Endothelial cell of umbilical vein (primary cell): ENCODE data around the gene RGPD4. TPM values are rescaled to one million over a fixed set of nuclear protein-coding genes. Genes with fewer than 3 reads are reported as not detected.

Source experiments
- BruUV-seq: library from RNA; stranded (reverse); fragments of 400-500 nt; replicated peaks from 2 replicates; lab custom pipeline; 2021; lab: Mats Ljungman, UMichigan
- CTCF ChIA-PET: fragments of 300-600, 350-600 bp; sonication (Branson Sonifier 250); formaldehyde crosslinking; loops from one replicate; lab custom pipeline; 2021; ENCODE audit warnings: antibody characterized with exemption, inconsistent platforms; lab: Charles Lee
- POLR2A ChIA-PET: fragments of 300-600, 350-600 bp; sonication (Branson Sonifier 250); formaldehyde crosslinking; loops from one replicate; lab custom pipeline; 2021; ENCODE audit warnings: antibody characterized with exemption, inconsistent platforms; lab: Charles Lee
- DNase-seq: peaks from one replicate; pipeline ENCODE4 v3.0.0-alpha.2; 2011; ENCODE audit warnings: low read depth, low spot score
- FAIRE-seq: peaks from 2 replicates; lab custom pipeline; 2011; peaks lifted over from hg19 to GRCh38; lab: Jason Lieb, UNC
- H2AFZ ChIP-seq: 2 replicates; pipeline ENCODE4 v1.6.0; 2012; ENCODE audit warnings: low read depth, low read length, control low read depth, inconsistent platforms
- H3K27ac ChIP-seq: 2 replicates; pipeline ENCODE4 v1.5.1; 2011; ENCODE audit warnings: low read depth, mild to moderate bottlenecking, control low read depth, low read length, moderate library complexity; ENCODE audit not compliant: insufficient read depth
- H3K27me3 ChIP-seq, 2 experiments: 2 replicates each; pipeline versions ENCODE4 v1.6.0 to v1.6.1; 2011; ENCODE audit warnings: low read length in 2 of 2, mixed read lengths in 1 of 2; ENCODE audit not compliant: control insufficient read depth in 2 of 2, insufficient read depth in 2 of 2
- H3K36me3 ChIP-seq, 2 experiments: 2 replicates in 1 of 2; 3 replicates in 1 of 2; pipeline ENCODE4 v1.5.1; 2011; ENCODE audit warnings: low read length in 2 of 2, mild to moderate bottlenecking in 1 of 2, moderate library complexity in 1 of 2; ENCODE audit not compliant: control insufficient read depth in 2 of 2, insufficient read depth in 2 of 2; ENCODE audit errors: extremely low read depth in 1 of 2
- H3K4me1 ChIP-seq: 3 replicates; pipeline ENCODE4 v1.5.1; 2011; ENCODE audit warnings: mild to moderate bottlenecking, low read length; ENCODE audit not compliant: control insufficient read depth, insufficient read depth; ENCODE audit errors: extremely low read depth
- H3K4me2 ChIP-seq: 2 replicates; pipeline ENCODE4 v1.6.1; 2011; ENCODE audit warnings: low read length, control low read depth, mixed read lengths; ENCODE audit not compliant: insufficient read depth
- H3K4me3 ChIP-seq, 3 experiments: fragments of 200-600 bp in 1 of 3; sonication (generic), shearing (Covaris generic) in 1 of 3; replicated peaks in 1 of 3; 2 replicates each; pipeline ENCODE4 v1.5.1; 2011 to 2016; ENCODE audit warnings: control low read depth in 3 of 3, low read length in 3 of 3, mild to moderate bottlenecking in 2 of 3, inconsistent platforms in 1 of 3, low read depth in 1 of 3, moderate library complexity in 1 of 3; ENCODE audit not compliant: insufficient read depth in 1 of 3
- H3K79me2 ChIP-seq: 2 replicates; pipeline ENCODE4 v1.6.0; 2012; ENCODE audit warnings: low read length, inconsistent platforms; ENCODE audit not compliant: control insufficient read depth, insufficient read depth
- H3K9ac ChIP-seq: replicated peaks from 2 replicates; pipeline ENCODE3; 2011; ENCODE audit warnings: low read length, control low read depth; ENCODE audit not compliant: insufficient read depth; ENCODE audit errors: extremely low read depth
- H3K9me1 ChIP-seq: replicated peaks from 3 replicates; pipeline ENCODE4 v1.6.0; 2011; ENCODE audit warnings: mild to moderate bottlenecking, low read length; ENCODE audit not compliant: control insufficient read depth, insufficient read depth; ENCODE audit errors: extremely low read depth
- H3K9me3 ChIP-seq: replicated peaks from 2 replicates; pipeline ENCODE4 v1.5.1; 2012; ENCODE audit warnings: low read length, inconsistent platforms; ENCODE audit not compliant: control insufficient read depth, insufficient read depth
- H4K20me1 ChIP-seq: replicated peaks from 2 replicates; pipeline ENCODE3; 2011; ENCODE audit warnings: mild to moderate bottlenecking, low read length; ENCODE audit not compliant: control insufficient read depth, insufficient read depth; ENCODE audit errors: extremely low read depth
- CTCF ChIP-seq, 2 donors: IDR thresholded peaks; 1 replicate in 1 of 2; 2 replicates in 1 of 2; pipeline ENCODE4 v1.5.1; 2011; ENCODE audit warnings: low read length in 2 of 2, mild to moderate bottlenecking in 2 of 2, moderate library complexity in 2 of 2, control low read depth in 1 of 2, inconsistent platforms in 1 of 2, low read depth in 1 of 2; ENCODE audit not compliant: insufficient read depth in 1 of 2; ENCODE audit errors: extremely low read depth in 1 of 2
- EZH2 ChIP-seq: IDR thresholded peaks from 2 replicates; pipeline ENCODE4 v1.6.1; 2012; ENCODE audit warnings: borderline replicate concordance, low read depth, mild to moderate bottlenecking, moderate library complexity, low read length, inconsistent platforms; ENCODE audit not compliant: severe bottlenecking
- FOS ChIP-seq: IDR thresholded peaks from 2 replicates; pipeline ENCODE4 v1.6.1; 2011; ENCODE audit warnings: mild to moderate bottlenecking, low read length, moderate library complexity, borderline replicate concordance; ENCODE audit not compliant: insufficient read depth
- GATA2 ChIP-seq: IDR thresholded peaks from 2 replicates; pipeline ENCODE4 v1.7.0; 2011; ENCODE audit warnings: low read depth, mild to moderate bottlenecking, moderate library complexity, mixed read lengths, low read length; ENCODE audit not compliant: insufficient read length, insufficient read depth
- JUN ChIP-seq: IDR thresholded peaks from 2 replicates; pipeline ENCODE4 v1.6.1; 2011; ENCODE audit warnings: borderline replicate concordance, low read depth; ENCODE audit not compliant: insufficient read length, insufficient read depth
- MAX ChIP-seq: IDR thresholded peaks from 2 replicates; pipeline ENCODE4 v1.6.1; 2011; ENCODE audit not compliant: insufficient read depth, insufficient read length
- MYC ChIP-seq: IDR thresholded peaks from one replicate; pipeline ENCODE4 v1.6.1; 2011; ENCODE audit warnings: mild to moderate bottlenecking, low read depth, low read length
- POLR2A ChIP-seq: IDR thresholded peaks from 2 replicates; pipeline ENCODE4 v1.6.1; 2012; ENCODE audit warnings: low read depth, mild to moderate bottlenecking, control low read depth, low read length
- POLR2AphosphoS5 ChIP-seq: IDR thresholded peaks from 2 replicates; pipeline ENCODE4 v1.6.1; 2012; ENCODE audit warnings: low read depth, mild to moderate bottlenecking, control low read depth, low read length, moderate library complexity; ENCODE audit not compliant: insufficient read depth
- dilution Hi-C: fragments of 300-500 bp; cut with MboI; formaldehyde crosslinking; loops from one replicate; pipeline ENCODE4 v1.15.0; 2019; ENCODE audit warnings: low sequenced_read_pairs; ENCODE audit not compliant: extremely low pct_ligation_motif_present
- intact Hi-C: fragments of 100-400 bp; cut with micrococcal nuclease; formaldehyde crosslinking; loops from one replicate; pipeline ENCODE4 v1.10.0; 2022
- polyA plus RNA-seq, 4 experiments: library from polyadenylated mRNA; depleted of rRNA in 3 of 4; stranded (reverse) in 3 of 4; unstranded in 1 of 4; fragments of >200 nt; gene quantifications; 2 replicates each; pipeline versions ENCODE4 v1.2.1 to v1.2.3, GENCODE V29; 2011 to 2012; ENCODE audit warnings: missing spikeins in 1 of 4
- total RNA-seq: library from RNA; stranded (reverse); gene quantifications from 2 replicates; pipeline ENCODE4 v1.2.3, GENCODE V29; 2021

Gene RGPD4
- total and polyA plus RNA-seq, 2 donors (not counting 3 experiments of a cell fraction or from before 2014, with no cell fraction given) = not detected

- Histone ChIP-seq H3K36me3 (no peaks in the 10 kb centered on the region), H4K20me1 (no peaks in the 10 kb centered on the region), H3K9me3 (no peaks in the 10 kb centered on the region), H3K9ac (no peak overlapping the region), H3K79me2 (no peaks in the 10 kb centered on the region), H3K27ac (no peak overlapping the region), H3K4me1 (no peaks in the 10 kb centered on the region), H2AFZ (no peak overlapping the region), H3K9me1 (no peaks in the 10 kb centered on the region), H3K4me2 (no peak overlapping the region), H3K4me3 (no peak overlapping the region), H3K27me3 (no peaks in the 10 kb centered on the region)
- BruUV-seq = no TSS peak
- dilution Hi-C loops = no loop called here
- intact Hi-C loops = no loop called here
- DNase-seq (no peak), FAIRE-seq (no peak)
- TF ChIP-seq POLR2A = no peak
- no peak for TF ChIP-seq FOS
- no peak for TF ChIP-seq GATA2
- TF ChIP-seq MAX = no peak
- TF ChIP-seq POLR2AphosphoS5 = no peak
- no peak for TF ChIP-seq MYC
- no peak for TF ChIP-seq CTCF (IDR thresholded peaks at IDR 0.05; ENCODE audit: extremely low read depth in 1 of 2, insufficient read depth in 1 of 2, low read depth in 1 of 2, low read length in 2 of 2)
- TF ChIP-seq EZH2 = no peak
- TF ChIP-seq JUN = no peak
- POLR2A ChIA-PET = no interaction called here
- CTCF ChIA-PET = no interaction called here
These were observed 106.3 kb downstream of the RGPD4 start for GRCh38 chr2:107932979-107933378.
